Heart right ventricle (tissue), 16 donors: Measurements from ENCODE around the gene PKD1L1. TPM values are rescaled to one million over a fixed set of nuclear protein-coding genes. Genes with fewer than 3 reads are reported as not detected.

Source experiments
- ATAC-seq, 8 donors: fragments of 200-7000 bp; cut with Tn5 transposase; one replicate each; pipeline ENCODE4 v1.9.1; 2020; ENCODE audit warnings: mild to moderate bottlenecking in 8 of 8, moderate library complexity in 8 of 8, moderate number of reproducible peaks in 1 of 8
- DNase-seq, 2 donors: peaks; one replicate each; pipeline ENCODE4 v3.0.0-alpha.2; 2020
- H3K27ac ChIP-seq, 10 donors: fragments of 200-600 bp; sonication (generic) in 2 of 10; one replicate each; pipeline versions ENCODE4 v1.5.0 to v1.8.0; 2020 to 2022; ENCODE audit warnings: mild to moderate bottlenecking in 3 of 10
- H3K27me3 ChIP-seq, 7 donors: fragments of 200-600 bp; one replicate each; pipeline ENCODE4 v1.8.0; 2021 to 2022; ENCODE audit warnings: mild to moderate bottlenecking in 2 of 7
- H3K36me3 ChIP-seq, 9 donors: fragments of 200-600 bp; sonication (generic) in 1 of 9; one replicate each; pipeline versions ENCODE4 v1.5.0 to v1.8.0; 2020 to 2022; ENCODE audit warnings: mild to moderate bottlenecking in 2 of 9
- H3K4me1 ChIP-seq, 9 donors: fragments of 200-600 bp; sonication (generic) in 1 of 9; one replicate each; pipeline versions ENCODE4 v1.5.0 to v1.8.0; 2020 to 2022; ENCODE audit warnings: mild to moderate bottlenecking in 4 of 9
- H3K4me3 ChIP-seq, 10 donors: fragments of 200-600 bp; sonication (generic) in 2 of 10; one replicate each; pipeline versions ENCODE4 v1.5.0 to v1.8.0; 2020 to 2022; ENCODE audit warnings: mild to moderate bottlenecking in 7 of 10, moderate library complexity in 2 of 10
- H3K9me3 ChIP-seq, 11 donors: fragments of 200-600 bp in 10 of 11; sonication (generic) in 2 of 11; one replicate each; pipeline versions ENCODE4 v1.5.0 to v1.8.0; 2013 to 2022; ENCODE audit warnings: mild to moderate bottlenecking in 2 of 11, control low read depth in 1 of 11, moderate library complexity in 1 of 11
- WGBS, 2 donors: extraction: QIAGEN DNeasy Blood & Tissue Kit; methylation state at CpG; one replicate each; pipeline ENCODE4 v1.1.7; 2013; ENCODE audit warnings: inconsistent platforms in 1 of 2; 5-methylcytosine and 5-hydroxymethylcytosine counted together
- intact Hi-C, 10 donors: fragments of 100-400 bp; cut with DNase I; formaldehyde crosslinking; loops; one replicate each; pipeline versions ENCODE4 v1.11.1 to v1.14.2; 2022
- polyA plus RNA-seq, 2 donors: library from polyadenylated mRNA; stranded (reverse); fragments of 200-250 nt; gene quantifications; one replicate each; pipeline ENCODE4 v1.2.3, GENCODE V29; 2013
- total RNA-seq, 10 donors: library from RNA; stranded (reverse); fragmentation: NEBNext Ultra II Directional in 3 of 10; extraction: Animal tissue kit (Norgen Biotek cat#: 25700) in 3 of 10; gene quantifications; one replicate each; pipeline versions ENCODE4 v1.2.1 to v1.2.4, GENCODE V29; 2021 to 2023
- TF ChIP-seq, protein P1 (sequence below), 9 donors: fragments of 200-600 bp; sonication (generic) in 2 of 9; IDR thresholded peaks; one replicate each; pipeline versions ENCODE4 v1.5.0 to v1.8.0; 2021 to 2022; ENCODE audit warnings: antibody characterized with exemption in 9 of 9, mild to moderate bottlenecking in 5 of 9, moderate library complexity in 1 of 9
- donor health status: Arrhythmogenic right ventricular cardiomyopathy.
- donor health status: ischemic (EF 13 %, LVEDD 7.1; RV severe dilation, severe dysfunction).
- donor health status: healthy with polysubstance abuse.
- donor health status: DM: no; HTN: yes; CAD: no.
- donor health status: DM: no; HTN: no; CAD: no.
- donor health status: ischemic (EF 25% LVEDD 6.9; RV normal size, moderate dysfunction).
- donor health status: ischemic (EF 25% LVEDD 5.7; RV mildly dilated, moderate dysfunction).
- donor health status: healthy.
- donor health status: DM: yes; HTN: yes; CAD: no.
- donor health status: Ischemic cardiomyopathy.
- donor health status: ischemic (EF 35%, LVEDD 5.7; RV mildly dilated, moderate dysfunction).
- donor health status: nonischemic (EF 11% LVEDD 7.7; RV severe dilation, severe dysfunction).
- donor health status: DM: yes; HTN: yes; CAD: no.
- donor health status: PGD.
- donor health status: ischemic (EF 29% LVEDD 5.4; RV normal size, mild dysfunction).
- donor health status: nonischemic (EF 23%, LVEDD 6.1; RV moderate dilation, normal function).

The PKD1L1 gene
- total and polyA plus RNA-seq, 12 donors, result 1.5 to 4.7 (median 2.4) TPM

DNA sequence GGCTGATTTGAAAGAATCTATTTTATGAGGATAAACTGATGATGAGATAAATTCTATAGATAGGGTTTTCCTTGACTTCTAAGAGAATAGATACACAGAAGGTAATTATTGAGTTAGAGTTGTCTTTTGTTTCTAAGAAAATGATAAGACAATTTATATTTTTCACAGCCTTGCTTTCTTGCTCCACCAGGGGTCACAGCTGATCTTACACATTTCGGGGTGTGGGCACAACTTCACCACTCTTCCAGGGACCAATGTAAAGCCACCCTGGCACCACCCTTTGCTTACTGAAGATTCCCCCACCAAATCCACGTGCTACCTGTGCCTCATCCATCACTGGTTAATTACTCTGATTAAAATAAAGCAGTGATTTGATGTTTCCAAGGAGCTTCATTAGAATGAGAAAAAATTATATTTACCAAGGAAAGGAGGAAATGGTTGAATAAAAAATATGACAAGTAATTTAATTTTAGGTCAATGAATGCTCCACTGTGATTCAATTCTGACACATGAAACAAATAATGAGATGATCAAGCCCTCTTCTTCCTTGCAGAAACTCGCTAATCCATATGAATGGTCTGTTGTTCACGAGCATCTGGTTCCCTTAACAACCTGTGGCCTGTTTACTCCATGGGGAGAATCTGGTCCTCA is 189.1 kb downstream of the PKD1L1 start:
- Histone ChIP-seq H3K4me3 (no peak overlapping the region), H3K4me1 (peaks cover 0 to 16% (median 0%) of the 10 kb centered on the region in 9 donors), H3K27me3 (no peaks in the 10 kb centered on the region), H3K27ac (no peak overlapping the region), H3K36me3 (no peaks in the 10 kb centered on the region), H3K9me3 (no peaks in the 10 kb centered on the region)
- ATAC-seq (no peak), DNase-seq (no peak)
- TF ChIP-seq, protein P1, sequence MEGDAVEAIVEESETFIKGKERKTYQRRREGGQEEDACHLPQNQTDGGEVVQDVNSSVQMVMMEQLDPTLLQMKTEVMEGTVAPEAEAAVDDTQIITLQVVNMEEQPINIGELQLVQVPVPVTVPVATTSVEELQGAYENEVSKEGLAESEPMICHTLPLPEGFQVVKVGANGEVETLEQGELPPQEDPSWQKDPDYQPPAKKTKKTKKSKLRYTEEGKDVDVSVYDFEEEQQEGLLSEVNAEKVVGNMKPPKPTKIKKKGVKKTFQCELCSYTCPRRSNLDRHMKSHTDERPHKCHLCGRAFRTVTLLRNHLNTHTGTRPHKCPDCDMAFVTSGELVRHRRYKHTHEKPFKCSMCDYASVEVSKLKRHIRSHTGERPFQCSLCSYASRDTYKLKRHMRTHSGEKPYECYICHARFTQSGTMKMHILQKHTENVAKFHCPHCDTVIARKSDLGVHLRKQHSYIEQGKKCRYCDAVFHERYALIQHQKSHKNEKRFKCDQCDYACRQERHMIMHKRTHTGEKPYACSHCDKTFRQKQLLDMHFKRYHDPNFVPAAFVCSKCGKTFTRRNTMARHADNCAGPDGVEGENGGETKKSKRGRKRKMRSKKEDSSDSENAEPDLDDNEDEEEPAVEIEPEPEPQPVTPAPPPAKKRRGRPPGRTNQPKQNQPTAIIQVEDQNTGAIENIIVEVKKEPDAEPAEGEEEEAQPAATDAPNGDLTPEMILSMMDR (IDR thresholded peaks at IDR 0.05), result peak in 1 of 9 donors; percentile 2
- WGBS, 2 donors, result 96 to 98% methylated on average over 4 of the region's 4 CpGs
- intact Hi-C loops, result no loop called here

DNA sequence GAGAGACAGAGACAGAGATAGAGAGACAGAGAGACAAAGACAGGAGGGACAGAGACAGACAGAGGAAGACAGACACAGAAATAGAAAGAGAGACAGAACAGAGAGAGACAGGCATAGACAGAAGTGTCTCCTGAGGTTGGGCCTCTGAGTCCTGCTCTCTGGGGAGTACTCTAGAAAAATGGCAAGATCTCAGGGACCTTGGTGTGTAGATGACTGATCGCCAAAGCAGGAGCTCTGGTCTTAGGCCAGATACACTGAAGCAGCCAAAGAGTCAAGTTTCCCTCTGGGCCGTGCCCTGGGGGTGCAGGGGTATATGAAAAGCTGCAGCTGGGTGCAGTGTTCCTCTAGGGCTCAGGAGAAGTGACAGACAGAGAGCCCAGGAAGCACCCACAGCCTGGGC is 189.7 kb downstream of the PKD1L1 start:
- no peaks in the 10 kb centered on the region for H3K36me3 ChIP-seq
- no peaks in the 10 kb centered on the region for H3K27me3 ChIP-seq
- DNase-seq (no peak), ATAC-seq (peak in 3 of 8 donors; percentile 12 to 37 (median 35))
- H3K27ac ChIP-seq, result peak overlapping the region in 1 of 10 donors; percentile 40
- WGBS, 2 donors, result 79 to 84% methylated on average over 2 of the region's 2 CpGs
- TF ChIP-seq, protein P1 (IDR thresholded peaks at IDR 0.05), result no peak
- intact Hi-C loops, result no loop called here
- no peaks in the 10 kb centered on the region for H3K9me3 ChIP-seq
- peaks cover 0 to 16% (median 0%) of the 10 kb centered on the region in 9 donors for H3K4me1 ChIP-seq
- H3K4me3 ChIP-seq, result no peak overlapping the region

- Histone ChIP-seq H3K9me3 (no peaks in the 10 kb centered on the region), H3K27me3 (no peaks in the 10 kb centered on the region), H3K4me1 (peaks cover 0 to 16% (median 0%) of the 10 kb centered on the region in 9 donors), H3K4me3 (no peak overlapping the region), H3K27ac (peak overlapping the region in 2 of 10 donors; percentile 35 to 40), H3K36me3 (no peaks in the 10 kb centered on the region)
- intact Hi-C loops, result no loop called here
- TF ChIP-seq, protein P1 (IDR thresholded peaks at IDR 0.05), result no peak
- ATAC-seq, result peak in 6 of 8 donors; percentile 69 to 96 (median 82)
- WGBS, 2 donors, result 73 to 79% methylated on average over 10 of the region's 10 CpGs
- DNase-seq, result peak in 1 of 2 donors; percentile 37
These were observed 190.3 kb downstream of the PKD1L1 start for GRCh38 chr7:47757921-47758411.

DNA sequence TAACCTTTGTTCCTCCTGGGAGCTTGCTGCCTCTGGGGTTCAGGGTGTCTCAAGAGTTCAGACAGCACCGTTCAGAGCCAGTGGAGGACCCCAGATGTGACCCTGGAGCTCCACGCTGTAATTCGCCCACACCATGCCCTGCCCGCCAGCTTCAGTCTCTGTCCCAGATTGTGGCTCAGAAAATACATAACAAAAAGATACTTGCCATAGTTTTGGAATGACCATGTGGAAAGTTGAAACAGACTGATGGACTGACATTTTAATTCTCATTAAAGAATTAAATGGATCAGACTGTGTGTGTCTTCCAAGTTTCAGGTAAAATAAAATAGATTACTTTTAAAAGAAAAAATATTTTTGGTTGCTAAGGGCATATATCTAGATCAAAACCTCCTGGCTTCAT is 191.6 kb downstream of the PKD1L1 start:
- ATAC-seq (no peak), DNase-seq (no peak)
- Histone ChIP-seq H3K4me1 (peaks cover 0 to 16% (median 0%) of the 10 kb centered on the region in 9 donors), H3K9me3 (peaks cover 0 to 6% (median 0%) of the 10 kb centered on the region in 11 donors), H3K36me3 (no peaks in the 10 kb centered on the region), H3K27me3 (no peaks in the 10 kb centered on the region), H3K4me3 (no peak overlapping the region), H3K27ac (no peak overlapping the region)
- 94 to 95% methylated on average over 4 of the region's 4 CpGs for WGBS, 2 donors
- intact Hi-C loops, result no loop called here
- TF ChIP-seq, protein P1 (IDR thresholded peaks at IDR 0.05), result no peak
